Fibroblast of the conjunctiva (primary cell): ENCODE measurements around the gene HNF1B.

ENCODE experiments used
- DNase-seq: peaks from one replicate; pipeline ENCODE4 v3.0.0-alpha.2; 2010; ENCODE audit warnings: low read depth

HNF1B gene

DNA sequence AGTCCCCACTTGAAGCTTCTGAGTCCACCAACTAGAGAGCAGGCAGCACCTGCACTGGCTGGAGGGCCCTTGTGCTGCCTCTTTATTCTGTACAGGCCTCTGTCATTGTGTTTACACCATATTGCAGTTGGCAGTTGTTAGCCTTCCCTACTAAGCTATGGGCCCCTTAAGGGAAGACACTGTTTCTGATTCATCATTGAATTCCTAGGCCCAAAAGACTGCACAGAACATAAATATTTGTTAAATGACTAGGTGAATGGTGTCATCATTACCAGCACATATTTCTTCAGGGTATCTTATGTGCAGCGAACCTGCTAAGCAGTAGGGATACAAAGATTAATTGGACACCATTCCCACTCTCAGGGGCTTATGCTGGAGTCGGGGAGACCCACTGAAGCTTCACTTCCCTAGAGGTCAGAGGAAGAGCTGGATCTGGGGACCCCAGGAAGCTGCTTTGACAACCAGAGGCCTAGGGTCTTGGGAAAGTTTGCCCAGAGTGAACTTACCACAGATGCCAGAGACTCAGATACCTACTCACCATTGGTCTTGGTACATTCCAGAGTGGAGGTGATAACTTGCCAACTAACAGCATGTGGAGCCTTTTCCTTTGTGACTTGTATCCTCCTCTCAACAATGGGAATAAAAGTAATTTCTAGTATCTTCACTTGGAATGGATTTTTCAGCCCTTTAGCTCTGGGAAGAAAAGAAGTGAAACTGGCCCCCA is 72.9 kb downstream of the HNF1B start:
- peak; percentile 56 for DNase-seq

DNA sequence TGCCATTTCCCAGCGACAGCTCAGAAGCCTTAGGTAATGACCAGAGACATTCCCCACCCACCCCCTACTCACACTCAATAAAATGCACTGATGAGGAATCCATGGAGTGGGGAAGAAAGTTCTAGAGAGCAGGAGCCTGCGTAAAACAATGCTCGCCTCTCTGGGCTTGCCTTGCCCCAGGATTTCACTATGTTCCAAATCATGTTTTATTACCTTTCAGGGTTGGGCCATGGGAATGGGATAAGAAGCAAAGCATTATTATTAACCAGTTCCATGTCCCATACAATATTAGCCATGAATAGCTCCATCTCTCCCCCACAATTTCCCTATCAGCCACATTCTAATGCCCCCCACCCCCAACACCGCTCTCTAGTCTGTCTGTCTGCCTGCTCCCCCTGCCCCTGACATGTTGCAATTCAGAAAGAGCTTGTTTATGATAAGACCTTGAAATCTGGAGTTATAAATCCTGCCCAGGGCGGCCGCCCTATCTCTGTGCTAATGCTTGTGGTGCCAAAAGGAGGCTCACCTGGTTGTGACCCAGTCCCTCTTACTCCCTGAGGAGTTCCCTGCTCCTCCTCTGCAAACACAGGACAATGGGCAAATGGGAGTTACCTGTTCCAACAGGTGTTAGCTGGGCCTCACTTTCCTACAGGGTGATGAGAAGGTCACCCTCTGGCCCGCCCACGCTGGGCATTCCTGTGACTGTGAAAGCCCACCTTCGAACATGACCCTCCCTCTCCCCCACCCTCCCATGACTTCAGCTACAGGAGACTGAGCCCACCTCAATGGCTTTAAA is 73.6 kb downstream of the HNF1B start:
- no peak for DNase-seq

DNA sequence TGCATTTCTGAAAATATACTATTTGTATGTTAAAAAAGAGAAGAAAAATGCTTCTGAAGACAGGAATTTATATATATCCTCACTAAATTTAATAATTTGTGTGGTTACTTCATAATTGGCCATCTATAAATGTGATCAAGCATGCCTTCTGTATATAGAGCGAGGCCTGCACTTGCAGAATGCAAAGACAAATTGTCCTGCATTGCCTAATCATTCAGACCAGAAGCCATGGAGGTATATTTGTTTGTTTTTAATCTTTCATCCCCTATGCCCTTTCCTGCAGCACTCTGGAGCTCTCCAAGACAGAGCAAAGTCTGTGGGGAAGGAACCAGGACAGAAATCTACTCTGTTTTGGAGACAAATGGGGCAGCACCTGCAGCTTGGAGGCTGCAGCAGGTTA is 77.8 kb downstream of the HNF1B start:
- no peak for DNase-seq

DNA sequence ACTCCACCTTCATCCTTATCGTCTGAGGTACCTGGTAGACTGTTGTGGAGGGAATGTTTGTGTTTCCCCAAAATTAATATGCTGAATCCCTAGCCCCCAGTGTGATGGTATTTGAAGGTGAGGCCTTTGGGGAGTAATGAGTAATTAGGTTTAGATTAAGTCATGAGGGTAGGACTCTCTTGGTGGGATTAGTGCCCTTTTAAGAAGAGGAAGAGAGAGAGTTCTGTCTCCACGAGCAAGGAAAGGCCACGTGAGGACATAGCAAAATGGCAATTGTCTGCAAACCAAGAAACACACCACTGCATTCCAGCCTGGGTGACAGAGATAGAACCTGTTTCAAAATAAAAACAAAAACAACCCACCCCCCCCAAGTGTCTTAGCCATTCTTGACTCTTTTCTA is 80.6 kb downstream of the HNF1B start:
- DNase-seq, result no peak

DNA sequence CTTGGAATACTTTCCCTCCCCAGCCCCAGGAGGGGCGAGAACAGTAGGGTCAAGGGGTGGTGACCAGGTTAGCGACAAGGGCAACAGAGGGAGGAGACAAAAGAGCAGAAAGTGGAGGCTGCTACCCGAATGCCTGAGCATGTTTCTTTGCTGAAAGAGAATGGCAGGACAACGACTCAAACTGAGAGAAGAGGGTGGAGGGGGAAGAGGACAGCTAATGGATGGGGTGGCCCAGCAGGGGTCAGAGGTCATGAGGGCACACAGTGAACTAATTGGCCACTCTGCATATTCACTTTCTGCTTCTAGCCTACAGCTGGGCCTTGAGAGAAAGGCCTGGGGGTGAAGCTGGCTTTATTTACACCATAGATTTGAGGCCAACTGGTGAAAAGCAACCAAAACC is 82.5 kb downstream of the HNF1B start:
- no peak for DNase-seq

DNA sequence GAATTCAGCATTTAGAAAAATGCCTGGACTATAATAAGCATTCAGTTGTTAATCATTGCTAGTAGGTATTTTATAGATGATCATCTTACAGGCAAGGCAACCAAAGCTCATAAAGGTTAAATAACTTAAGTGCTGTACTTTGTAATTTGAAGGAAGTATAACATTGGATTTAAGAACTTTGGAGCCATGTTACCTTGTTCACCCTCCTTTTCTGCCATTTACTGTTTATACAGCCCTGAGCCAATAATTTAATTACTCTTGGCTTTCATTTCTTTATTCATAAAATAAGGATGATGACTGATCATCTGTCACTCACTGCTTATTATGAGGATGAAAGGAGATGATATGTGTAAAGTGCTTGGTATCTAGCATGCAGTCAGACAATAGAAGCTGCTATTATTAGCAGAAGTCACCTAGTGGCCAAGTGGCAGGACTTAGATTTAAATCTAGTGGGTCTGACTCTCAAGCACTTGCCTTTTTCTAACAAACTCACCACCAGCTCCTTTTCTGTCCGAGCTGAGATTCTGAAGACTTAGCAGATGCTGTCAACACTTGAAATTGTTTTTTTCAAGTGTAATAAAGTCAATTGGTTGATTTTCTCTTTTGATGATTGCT is 83.4 kb downstream of the HNF1B start:
- DNase-seq, result no peak

DNA sequence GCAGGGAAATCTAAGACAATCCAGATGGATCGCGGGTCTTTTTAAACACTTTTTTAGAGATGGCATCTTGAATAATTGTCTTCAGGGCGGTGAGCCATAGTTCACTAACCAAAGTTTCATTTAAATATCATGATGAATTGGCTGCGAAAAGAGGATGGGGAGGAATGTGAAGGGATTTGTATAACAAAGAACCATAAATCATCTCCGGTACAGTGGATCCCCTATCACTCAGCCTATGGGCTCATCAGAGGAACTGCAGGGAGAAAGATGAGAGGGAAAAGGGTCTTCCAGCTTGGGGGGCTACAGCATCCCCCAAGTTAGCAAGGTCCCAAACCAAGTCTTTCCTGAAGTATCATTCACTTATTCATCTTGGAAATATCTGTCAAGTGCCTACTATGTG is 84.9 kb downstream of the HNF1B start:
- DNase-seq, result no peak

DNA sequence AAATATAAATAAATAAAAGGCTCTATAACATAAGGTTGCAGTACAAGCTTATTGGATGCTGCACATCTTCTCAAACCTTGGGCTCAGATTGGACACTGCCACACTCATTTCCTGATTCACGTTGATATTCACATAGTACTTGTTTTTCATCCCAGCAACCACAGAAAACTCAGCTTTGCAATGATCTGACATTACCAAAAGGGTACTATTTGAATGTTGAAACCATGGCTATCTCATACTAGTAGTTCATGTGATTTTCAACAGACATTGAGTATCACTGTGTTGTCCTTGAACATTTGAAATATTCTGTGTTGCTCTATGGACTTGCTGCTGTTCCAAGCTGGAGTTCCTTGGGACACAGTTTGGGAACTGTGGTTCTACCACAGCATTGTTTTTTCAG is 87.7 kb downstream of the HNF1B start:
- DNase-seq, result no peak

DNA sequence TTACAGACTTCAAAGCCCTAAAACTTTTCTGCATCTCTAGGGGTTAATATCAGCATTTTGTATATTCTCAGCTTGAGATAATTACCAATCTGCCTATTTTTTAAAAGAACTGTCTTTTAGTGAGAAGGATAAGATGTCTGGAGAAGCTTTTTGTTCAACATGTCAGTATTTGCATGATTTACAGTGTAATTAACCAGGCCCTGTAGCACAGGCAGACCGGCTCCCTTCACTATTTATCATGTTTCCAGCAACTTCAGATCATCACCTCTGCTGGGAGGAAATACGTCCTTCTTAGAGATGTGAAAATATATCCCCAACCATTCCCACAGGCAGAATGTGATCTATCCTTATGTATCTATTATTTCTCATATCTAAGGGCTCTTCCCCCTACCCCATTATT is 93.0 kb downstream of the HNF1B start:
- DNase-seq, result no peak

DNA sequence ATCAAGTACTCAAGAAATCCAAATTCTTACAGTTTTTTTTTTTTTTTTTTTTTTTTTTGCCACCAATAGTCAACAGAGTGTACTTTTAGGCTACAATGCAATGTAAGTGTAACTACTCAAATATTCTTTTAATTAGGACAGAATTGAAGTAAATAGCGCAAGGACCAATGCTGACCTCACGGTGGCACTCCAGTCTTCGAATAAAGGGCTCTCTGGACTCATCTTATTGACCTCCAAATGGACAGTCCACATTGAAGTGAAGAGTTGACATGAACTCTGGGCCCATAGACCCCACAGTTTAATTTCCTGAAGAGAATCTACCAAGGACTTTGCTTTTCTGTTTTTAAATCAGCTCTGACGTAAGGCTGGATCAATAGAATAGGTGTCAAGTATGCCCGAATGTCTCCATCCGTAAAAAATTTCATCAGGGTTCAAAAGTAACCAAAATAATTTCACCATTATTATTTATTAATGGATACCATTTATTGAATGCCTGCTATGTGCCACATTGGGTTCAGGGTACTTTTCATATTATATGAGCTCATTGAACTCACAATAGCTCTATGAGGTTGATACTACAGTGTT is 94.3 kb downstream of the HNF1B start:
- peak; percentile 43 for DNase-seq

DNA sequence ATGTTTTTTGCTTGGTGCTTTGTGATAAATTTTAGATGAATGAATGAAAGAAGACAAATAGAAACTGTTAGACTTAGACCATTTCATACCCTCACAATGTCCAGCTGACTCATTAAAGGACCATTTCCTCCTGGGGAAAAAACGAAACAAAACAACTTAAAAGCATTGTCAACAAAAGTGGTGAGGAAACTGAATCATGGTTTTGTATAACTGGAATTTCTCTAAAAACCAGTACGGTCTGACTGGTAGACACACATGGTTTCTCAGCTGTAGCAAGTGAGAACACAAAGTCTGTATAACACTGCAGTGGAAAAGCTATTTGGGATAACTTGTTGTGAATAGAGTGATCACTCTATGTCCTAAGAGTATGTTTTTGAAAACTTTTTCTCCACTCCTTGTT is 96.3 kb downstream of the HNF1B start:
- DNase-seq, result no peak

DNA sequence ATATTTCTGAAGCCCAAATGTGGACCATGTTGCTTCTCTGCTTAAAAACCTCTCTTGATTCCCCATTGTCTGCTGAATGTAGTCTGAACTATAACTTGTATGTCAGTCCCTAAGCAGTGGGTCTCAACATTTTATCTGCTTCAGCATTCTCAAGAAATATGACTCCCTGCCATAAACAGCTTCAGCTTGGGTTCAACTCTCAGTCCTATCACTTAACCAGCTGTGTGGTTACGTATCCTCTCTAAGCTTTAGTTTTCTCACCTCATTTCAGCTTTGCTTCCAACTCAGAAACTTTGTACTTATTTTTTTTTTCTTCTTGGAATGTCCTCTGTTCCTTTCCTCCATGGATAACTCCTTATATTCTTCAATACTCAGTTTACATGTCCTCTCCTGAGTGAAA is 97.0 kb downstream of the HNF1B start:
- no peak for DNase-seq

DNA sequence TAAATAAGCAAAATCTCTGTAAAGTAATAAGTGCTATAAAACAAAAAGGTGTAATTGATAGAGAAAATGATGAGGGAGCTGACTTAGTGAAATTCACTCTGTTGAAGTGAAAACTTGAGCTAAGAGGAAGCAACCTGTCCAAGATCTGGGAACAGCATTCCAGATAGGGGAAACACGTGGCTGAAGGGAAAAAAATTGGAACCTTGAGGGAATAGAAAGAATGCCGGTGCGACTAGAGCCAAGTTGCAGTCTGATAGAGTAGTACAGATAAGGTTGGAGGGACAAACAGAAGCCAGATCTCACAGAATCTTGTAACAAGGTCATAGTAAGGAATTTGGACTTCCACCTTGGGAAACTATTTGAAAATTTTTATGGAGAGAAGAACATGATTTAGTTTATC is 101.0 kb downstream of the HNF1B start:
- DNase-seq, result no peak

DNA sequence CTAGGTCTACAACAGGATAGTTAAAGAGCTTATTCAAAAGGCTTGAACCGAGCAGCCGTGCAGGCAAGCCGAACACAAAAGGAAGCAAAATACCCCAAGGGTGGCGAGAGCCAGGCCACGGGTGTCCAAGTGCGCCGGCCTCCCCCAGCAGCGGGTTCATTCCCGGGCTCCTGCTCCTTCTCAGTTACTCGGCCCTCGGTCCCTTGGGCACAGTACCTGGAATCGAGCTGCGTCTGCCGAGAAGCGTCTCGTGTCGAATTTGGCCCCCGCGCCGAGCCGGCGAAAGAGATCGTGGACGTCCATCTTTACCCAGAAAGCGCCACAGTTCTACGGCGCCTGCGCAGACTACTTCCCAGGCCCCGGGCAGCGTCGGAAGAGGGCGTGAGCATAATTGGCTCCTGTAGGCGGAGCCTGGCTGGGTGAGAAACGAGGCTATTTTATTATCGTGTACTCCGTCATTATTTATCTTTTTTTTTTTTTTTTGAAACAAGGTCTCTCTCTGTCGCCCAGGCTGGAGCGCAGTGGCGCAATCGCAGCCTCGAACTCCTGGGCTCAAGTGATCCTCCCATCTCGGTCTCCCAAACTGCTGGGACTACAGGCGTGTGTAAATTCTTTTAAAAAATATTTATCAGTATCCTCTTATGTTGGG is 101.6 kb downstream of the HNF1B start, which contains the start of gene DDX52:
TSS of gene DDX52 (minus strand) at position 329 of the 649 bp plus-strand sequence. CDS start at position 303, 26 bp downstream.
- peak; percentile 82 for DNase-seq

DNA sequence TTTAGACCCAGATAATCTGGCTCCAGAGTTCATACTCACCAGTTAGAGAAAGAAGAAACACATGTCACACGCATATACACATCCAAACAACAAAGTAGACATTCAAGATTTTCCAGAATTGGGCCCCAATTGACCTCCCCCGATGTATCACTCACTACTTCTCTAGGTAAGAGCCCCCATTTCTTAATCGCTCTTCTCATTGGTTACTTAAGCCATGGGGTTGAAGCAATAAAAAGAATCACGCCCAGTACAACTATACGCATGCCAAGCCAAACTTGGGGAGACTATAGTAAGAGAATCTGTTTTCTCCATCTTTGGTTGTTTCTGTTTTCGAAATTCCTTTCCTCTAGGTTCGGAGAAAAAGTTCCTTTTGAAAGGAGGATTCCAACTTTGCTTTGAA is 102.2 kb downstream of the HNF1B start:
- no peak for DNase-seq

DNA sequence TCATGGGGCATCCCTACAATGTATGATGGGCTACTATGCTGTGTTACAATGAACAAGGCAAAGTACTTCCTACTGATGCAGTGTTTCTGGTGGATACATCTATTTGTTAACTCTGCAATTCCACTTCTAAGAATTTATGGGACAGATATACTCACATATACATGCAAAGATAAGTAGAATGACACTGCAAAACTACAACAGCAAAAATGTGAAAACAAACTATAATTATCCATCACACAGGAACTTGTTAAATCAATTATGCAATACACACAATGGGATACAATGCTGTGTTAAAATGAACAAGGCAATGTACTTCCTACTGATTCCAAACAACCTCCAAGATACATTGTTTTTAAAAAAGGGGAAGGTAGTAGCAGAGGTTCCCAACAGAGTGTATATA is 104.8 kb downstream of the HNF1B start:
- DNase-seq, result no peak

DNA sequence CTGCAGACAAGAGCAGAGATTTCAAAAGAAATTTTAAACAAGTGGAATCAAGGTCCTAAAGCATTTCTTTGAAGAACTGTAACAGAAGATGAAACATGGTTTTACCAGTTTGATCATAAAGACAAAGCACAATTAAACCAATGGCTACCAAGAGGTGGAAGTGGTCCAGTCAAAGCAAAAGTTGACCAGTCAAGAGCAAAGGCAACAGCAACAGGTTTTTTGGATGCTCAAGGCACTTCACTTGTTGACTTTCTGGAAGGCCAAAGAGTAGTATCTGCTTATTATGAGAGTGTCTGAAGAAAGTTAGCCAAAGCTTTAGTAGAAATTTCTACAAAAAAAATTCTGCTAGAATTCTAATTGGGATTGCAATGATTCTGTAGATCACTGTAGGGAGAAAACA is 106.9 kb downstream of the HNF1B start:
- no peak for DNase-seq
